ENCODE data around the gene GAST. TPM values are rescaled to one million over a fixed set of nuclear protein-coding genes. Genes with fewer than 3 reads are reported as not detected.

GAST gene
- total RNA-seq, 1 experiment from 2014 or later, result not detected

DNA sequence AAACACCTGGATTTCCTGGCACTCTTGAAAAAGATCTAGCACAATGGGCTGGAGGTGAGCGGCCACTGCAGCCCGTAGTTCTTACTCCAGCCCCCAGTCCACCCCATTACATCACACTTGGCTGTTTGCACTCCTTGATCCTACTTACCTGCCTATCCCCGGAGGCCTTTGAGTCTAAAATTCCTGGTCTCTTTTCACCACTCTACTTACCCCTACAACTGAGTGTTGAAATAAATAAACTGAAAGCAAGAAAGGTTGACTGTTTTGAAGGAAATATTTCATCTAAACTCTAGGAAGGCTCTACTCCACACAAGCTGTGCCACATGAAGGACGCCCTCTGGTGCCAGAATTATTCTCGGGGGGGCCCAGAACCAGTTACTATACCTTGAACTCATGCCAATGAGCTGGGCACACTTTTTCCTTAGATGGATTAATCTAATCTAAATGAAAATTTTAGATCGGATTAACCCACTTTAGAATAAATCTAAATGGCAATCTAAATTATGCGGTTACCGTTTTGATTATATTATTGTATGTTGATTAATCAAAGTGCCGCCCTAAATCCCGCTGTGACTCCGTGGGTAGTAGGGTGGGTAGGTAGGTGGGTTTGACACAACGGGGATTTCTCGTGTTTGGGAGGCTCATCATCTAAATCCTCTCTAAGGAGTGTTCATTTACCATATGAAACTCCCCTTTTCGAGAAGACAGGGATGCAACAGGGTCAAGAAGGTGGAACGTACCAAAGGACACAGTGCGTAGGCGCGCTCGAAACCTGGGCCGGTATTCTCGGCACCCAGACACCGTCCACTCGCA lies 24.1 kb upstream of the GAST start (continued):
- peak; percentile 17; the same call in 1 of the 2 replicates for TF ChIP-seq MAX (IDR thresholded peaks at IDR 0.05)
- peak; percentile 68 for TF ChIP-seq TCF7L2 (IDR thresholded peaks at IDR 0.05; ENCODE audit: borderline replicate concordance, extremely low read depth, insufficient read depth, insufficient read length)
- TF ChIP-seq ZNF274 (IDR thresholded peaks at IDR 0.05; ENCODE audit: low read depth, low read length), result no peak
- no peak for TF ChIP-seq EZH2phosphoT487 (IDR thresholded peaks at IDR 0.05; ENCODE audit: borderline replicate concordance)

GRCh38 chr17:41688641-41689496 lies 23.3 kb upstream of the GAST start, which contains the start of gene EIF1:
TSS of gene EIF1 (plus strand) at chr17:41688885. CDS start at chr17:41689039, 154 bp downstream.
- Histone ChIP-seq H3K4me2 (ENCODE audit: low read length) (peak within 1 kb of the TSS; percentile 85), H3K4me1 (ENCODE audit: control insufficient read depth in 1 of 2, insufficient read depth in 2 of 2, low read length in 2 of 2) (peaks cover 10 to 17% of the 10 kb centered on the region in 2 experiments), H3K79me2 (ENCODE audit: insufficient read depth, low read length) (peaks cover 28% of the 10 kb centered on the region), H3K27me3 (ENCODE audit: insufficient read depth, low read length) (no peaks in the 10 kb centered on the region), H3K9ac (ENCODE audit: low read length) (peak within 1 kb of the TSS; percentile 99), H3K9me2 (ENCODE audit: insufficient read depth) (no peaks in the 10 kb centered on the region), H3K4me3 (replicated peaks in 1 of 2; ENCODE audit: low read depth in 1 of 2, low read length in 2 of 2) (peak within 1 kb of the TSS; percentile 81 to 93), H3K27ac (ENCODE audit: low read depth, low read length) (peak within 1 kb of the TSS; percentile 97), H3K9me3 (ENCODE audit: control insufficient read depth in 1 of 2, insufficient read depth in 1 of 2, low read depth in 1 of 2, low read length in 2 of 2) (no peaks in the 10 kb centered on the region), H3K36me3 (ENCODE audit: control insufficient read depth in 1 of 2, insufficient read depth in 2 of 2, low read length in 2 of 2) (peaks cover 30 to 41% of the 10 kb centered on the region in 2 experiments), H2AFZ (ENCODE audit: low read depth, low read length, poor library complexity, severe bottlenecking) (peak within 1 kb of the TSS; percentile 73), H4K20me1 (ENCODE audit: insufficient read depth) (peaks cover 21% of the 10 kb centered on the region)
- ChIA-PET RAD21 (ENCODE audit: low non-redundant PET in 1 of 2, low total read pairs in 2 of 2, uncharacterized antibody in 2 of 2, unreplicated experiment in 2 of 2) (interaction anchor here (0.5 to 1.3 kb wide), 2 partner anchors 26 to 175 kb away, joined by 3 to 4 read pairs; no protein-coding TSS in a partner anchor), CTCF (interaction anchor here (0.6 to 2.4 kb wide), 10 partner anchors 11 to 1613 kb away, joined by 3 to 23 read pairs (median 3); partner anchors contain the start of gene JUP), POLR2A (interaction anchor here (0.6 to 4.1 kb wide), 57 partner anchors 9 to 1218 kb away, joined by 3 to 112 read pairs (median 4); partner anchors contain the start of genes JUP, KRT19 and P3H4)
- peak; percentile 76 for ATAC-seq
- no TSS peak for BruUV-seq (replicated peaks)
- intact Hi-C loops (cut with micrococcal nuclease), result no loop called here
- peak; percentile 99 for DNase-seq (ENCODE audit: low read depth, low spot score)
- TF ChIP-seq CBX3 (IDR thresholded peaks at IDR 0.05; ENCODE audit: low read depth) (peak; percentile 44; the same call in 1 of the 2 replicates), ATF3 (IDR thresholded peaks at IDR 0.05) (no peak; the same call in 1 of the 2 replicates), SIN3A (IDR thresholded peaks at IDR 0.05; ENCODE audit: low read depth) (peak; percentile 95), ZNF274 (IDR thresholded peaks at IDR 0.05; ENCODE audit: low read depth, low read length) (no peak), EZH2phosphoT487 (IDR thresholded peaks at IDR 0.05; ENCODE audit: borderline replicate concordance) (no peak), ZFX (IDR thresholded peaks at IDR 0.05) (peak; percentile 93), ELF1 (IDR thresholded peaks at IDR 0.05; ENCODE audit: borderline replicate concordance, low read depth) (no peak; the same call in 1 of the 2 replicates), SRF (IDR thresholded peaks at IDR 0.05; ENCODE audit: low read depth) (no peak), EZH2 (IDR thresholded peaks at IDR 0.05) (no peak), JUND (IDR thresholded peaks at IDR 0.05) (peak; percentile 63), POLR2A (IDR thresholded peaks at IDR 0.05; ENCODE audit: borderline replicate concordance, extremely low read depth, insufficient read depth, insufficient read length) (peak; percentile 93), RAD21 (IDR thresholded peaks at IDR 0.05; ENCODE audit: low read depth) (no peak), CEBPB (IDR thresholded peaks at IDR 0.05; ENCODE audit: low read depth) (peak; percentile 95), POLR2AphosphoS5 (IDR thresholded peaks at IDR 0.05; ENCODE audit: low read depth, low read length) (peak; percentile 92)
- TF ChIP-seq, protein P1, sequence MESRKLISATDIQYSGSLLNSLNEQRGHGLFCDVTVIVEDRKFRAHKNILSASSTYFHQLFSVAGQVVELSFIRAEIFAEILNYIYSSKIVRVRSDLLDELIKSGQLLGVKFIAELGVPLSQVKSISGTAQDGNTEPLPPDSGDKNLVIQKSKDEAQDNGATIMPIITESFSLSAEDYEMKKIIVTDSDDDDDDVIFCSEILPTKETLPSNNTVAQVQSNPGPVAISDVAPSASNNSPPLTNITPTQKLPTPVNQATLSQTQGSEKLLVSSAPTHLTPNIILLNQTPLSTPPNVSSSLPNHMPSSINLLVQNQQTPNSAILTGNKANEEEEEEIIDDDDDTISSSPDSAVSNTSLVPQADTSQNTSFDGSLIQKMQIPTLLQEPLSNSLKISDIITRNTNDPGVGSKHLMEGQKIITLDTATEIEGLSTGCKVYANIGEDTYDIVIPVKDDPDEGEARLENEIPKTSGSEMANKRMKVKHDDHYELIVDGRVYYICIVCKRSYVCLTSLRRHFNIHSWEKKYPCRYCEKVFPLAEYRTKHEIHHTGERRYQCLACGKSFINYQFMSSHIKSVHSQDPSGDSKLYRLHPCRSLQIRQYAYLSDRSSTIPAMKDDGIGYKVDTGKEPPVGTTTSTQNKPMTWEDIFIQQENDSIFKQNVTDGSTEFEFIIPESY (IDR thresholded peaks at IDR 0.05; ENCODE audit: extremely low read depth, insufficient replicate concordance, low read length), result peak; percentile 56

All from HCT116 (cell line).